Hepatic stellate cell (primary cell): ENCODE data around the gene PSORS1C1.

Source experiments
- DNase-seq: peaks from one replicate; pipeline ENCODE4 v3.0.0; 2011; ENCODE audit warnings: low spot score

PSORS1C1 gene

DNA sequence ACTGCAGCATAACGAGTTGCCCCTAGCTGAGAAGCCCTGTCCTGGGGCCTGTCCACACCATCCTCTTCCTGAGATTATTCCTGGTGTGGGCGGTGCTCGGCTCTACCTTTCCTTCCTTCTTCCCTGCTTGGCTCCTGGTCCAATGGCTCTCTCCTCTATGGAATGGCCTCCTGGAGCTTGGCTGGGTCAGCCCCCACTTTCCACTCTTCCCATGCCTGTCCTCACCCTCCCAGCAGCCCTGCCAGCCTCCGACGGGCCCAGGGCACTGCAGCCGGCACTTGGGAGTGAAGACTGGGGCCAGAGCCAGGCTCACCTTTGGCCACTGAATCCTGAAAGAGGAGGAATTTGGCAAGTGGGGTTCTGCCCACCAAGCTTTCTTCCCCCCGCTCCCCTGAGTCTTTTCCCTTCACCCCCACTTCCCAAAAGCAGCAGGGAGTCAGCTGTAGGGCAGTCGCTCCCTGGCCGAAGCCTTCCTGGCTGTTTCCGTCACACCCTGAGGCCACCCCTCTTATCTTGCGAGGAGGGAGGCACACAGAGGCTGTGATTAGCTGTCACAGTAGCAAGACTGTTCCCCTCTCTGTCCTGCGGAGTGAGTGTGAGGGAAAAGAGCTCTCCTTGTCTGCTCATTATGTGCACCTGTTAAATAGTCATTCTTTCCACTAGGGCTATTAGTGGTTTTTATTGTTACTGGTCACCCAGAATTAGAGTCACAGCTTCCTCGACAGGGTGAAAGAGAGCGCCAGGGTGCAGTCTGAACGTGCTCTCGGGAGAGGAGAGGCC lies 12.0 kb downstream of the PSORS1C1 start:
- DNase-seq: no peak

DNA sequence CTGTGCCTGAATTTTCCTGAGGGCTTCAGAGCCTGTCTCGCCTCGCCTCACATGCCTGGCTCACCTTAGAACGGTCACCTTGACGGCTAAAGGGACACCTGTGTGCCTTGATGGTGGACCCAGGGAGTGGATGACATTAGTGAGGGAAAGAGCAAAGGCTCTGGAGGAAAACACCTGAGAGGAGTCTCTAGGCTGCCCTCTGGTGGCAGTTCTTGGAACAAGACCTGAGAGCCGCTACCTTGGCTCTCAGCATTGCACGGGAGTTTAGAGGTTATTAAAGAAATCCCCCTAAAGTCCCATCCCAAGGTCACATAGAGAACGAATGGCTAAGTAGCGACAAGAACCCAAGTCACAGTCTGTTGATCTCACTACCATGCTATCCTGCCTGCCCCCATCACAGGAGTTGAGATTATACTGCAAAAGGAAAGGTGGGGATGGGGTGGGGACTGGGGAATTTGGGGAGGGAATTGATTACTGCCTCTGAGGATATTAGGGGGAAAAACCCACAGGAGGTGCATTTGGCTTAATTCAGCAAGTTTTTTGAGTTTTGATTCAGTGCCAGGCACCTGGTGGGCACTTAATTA lies 13.6 kb downstream of the PSORS1C1 start:
- DNase-seq: peak; percentile 55

DNA sequence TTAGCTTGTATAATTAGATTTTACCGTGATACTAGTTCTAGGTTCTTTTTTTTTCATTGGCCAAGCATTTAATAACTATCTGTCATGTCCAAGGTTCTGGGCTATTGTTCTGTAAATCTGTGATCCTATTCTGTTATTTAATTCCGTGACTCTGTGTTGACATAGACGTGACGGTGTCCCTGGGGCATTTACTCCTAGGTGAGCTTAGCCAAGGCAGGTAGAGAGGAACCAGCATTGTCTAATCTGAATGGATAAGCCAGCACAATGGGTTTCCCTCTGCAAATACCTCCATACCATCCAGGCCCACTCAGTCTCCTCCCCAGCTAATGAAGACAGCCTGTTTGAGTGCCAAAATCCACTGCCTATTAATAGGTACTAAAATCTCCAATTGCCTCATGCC lies 14.5 kb downstream of the PSORS1C1 start:
- DNase-seq: no peak

DNA sequence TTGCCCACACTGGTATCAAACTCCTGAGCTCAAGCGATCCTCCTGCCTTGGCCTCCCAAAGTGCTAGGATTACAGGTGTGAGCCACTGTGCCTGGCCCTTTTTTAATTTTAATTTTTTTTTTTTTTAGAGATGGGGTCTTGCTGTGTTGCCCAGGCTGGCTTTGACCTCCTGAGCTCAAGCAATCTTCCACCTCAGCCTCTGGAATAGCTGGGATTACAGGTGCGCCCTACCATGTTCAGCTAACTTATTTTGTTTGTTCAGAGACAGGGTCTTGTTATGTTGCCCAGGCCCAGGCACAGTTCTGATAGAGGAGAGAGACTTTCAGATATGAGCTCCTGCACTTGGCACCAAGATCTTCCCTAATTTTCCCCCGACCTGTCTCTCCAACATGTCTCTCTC lies 16.2 kb downstream of the PSORS1C1 start:
- DNase-seq: no peak

DNA sequence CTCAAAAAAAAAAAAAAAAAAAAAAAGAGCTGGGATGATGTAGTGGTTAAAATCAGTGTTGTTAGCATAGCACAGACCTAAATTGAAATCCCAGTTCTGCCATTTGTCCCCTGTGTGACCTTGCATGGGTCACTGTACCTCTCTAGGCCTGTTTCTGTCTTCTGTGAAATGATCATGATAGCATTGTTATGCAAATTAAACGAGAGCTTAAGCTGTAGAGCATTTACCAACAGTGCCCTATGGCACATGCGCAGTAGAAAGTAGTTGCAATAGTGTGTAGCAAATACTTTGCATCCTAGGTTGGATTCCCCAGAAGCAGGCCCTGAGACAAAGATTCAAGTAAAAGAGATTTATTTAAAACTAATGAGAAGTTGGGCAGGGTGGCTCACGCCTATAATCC lies 17.0 kb downstream of the PSORS1C1 start:
- no peak for DNase-seq

DNA sequence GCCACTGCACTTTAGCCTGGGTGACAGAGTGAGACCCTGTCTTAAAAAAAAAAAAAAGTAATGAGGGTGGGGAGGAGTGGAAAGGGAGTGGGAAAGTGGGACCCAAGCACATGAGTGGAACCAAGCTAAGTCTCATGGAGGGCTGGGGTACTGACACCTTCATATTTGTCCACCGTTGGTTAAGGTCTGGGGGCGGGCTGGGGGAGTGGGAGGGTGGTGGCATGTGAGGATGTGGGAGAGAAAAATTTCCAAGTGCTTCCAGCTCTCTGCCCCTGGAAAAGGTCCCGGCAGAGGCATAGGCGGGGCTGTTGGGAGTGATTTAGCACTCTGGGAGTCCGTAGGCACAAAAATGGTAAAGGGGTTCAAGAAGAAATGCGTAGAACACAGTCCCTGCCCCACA lies 18.2 kb downstream of the PSORS1C1 start:
- no peak for DNase-seq

DNA sequence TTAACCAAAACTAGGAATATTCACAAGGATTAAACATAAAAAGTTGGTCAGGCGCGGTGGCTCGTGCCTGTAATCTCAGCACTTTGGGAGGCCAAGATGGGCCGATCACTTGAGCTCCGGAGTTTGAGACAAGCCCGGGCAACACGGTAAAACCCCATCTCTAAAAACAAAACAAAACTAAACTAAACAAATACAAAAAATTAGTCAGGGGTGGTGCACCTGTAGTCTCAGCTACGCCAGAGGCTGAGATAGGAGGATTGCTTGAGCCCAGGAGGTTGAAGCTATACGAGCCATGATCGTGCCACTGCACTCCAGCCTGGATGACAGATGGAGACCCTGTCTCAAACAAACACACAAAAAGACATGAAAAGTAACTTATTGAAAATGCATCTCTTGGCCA lies 21.1 kb downstream of the PSORS1C1 start:
- DNase-seq: no peak

DNA sequence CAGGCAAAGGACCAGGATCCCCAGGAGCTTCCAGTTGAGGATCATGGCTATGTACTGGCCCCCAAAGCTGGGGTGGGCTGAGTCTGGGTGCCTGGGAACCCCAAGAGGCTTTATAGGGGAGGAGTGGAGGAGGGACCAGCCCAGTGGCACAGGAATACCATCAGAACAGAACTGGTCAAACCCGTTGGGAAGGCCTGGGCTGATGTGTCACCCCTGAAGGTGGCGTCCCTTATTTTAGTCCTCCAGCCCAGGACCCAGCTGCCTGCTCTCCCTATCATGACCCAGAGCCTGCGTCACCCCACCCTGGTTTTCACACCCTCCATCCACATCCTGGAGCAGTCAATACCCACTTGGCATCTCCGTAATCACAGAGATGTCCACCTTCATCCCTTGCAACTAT lies 24.4 kb downstream of the PSORS1C1 start, which contains the start of gene PSORS1C2:
TSS of gene PSORS1C2 (minus strand) at position 85 of the 400 bp plus-strand sequence. CDS start at position 45, 40 bp downstream.
- no peak for DNase-seq

DNA sequence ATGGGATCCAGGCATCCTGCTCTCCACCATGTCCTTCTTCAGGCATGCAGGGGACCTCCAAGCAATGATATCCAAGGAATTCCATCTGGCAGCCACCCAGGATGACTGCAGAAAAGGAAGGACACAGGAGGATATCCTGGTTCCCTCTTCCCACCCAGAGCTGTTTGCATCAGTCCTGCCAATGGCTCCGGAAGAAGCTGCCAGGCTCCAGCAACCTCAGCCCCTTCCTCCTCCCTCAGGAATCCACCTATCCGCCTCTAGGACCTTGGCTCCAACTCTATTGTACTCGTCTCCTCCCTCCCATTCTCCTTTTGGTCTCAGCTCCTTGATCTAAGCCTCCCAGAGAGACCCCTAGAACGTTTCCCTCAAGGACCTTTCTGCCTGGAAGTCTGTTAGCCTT lies 25.0 kb downstream of the PSORS1C1 start:
- DNase-seq: peak; percentile 70

DNA sequence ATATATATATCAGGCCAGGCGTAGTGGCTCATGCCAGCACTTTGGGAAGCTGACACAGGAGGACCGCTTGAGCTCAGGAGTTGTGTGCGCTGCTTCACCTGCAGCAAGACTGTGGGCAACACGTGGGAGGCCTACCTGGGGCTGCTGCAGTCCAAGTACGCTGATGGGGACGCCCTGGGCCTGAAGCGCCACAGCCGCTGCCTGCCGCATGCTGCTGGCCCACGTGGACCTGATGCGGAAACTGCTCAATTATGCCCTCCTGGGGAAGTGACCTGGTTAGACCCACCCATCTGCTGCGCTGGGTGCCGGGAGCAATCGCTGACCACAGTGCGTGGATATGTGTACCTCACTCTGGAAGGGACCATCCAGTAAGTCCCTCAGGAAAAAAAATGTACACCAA lies 26.0 kb downstream of the PSORS1C1 start:
- DNase-seq: no peak

DNA sequence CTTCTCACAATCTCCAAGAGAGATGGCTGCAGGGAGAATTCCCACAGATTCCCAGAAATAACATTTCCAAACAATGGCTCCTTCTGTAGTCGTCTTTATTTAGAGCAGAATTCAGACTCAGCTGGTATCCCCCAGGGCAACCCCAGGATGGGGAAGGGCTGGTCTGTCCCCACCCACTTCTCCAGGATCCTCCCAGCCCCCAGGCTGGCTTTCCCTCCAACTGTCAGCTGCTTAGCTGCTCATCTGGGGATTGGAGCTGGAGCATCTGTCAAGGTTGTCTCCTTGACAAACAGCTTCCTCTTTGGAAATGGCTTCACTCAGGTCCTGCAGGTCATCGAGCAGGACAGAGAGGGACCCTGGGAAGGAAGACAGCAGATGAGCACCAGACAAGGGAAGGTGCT lies 27.8 kb downstream of the PSORS1C1 start:
- no peak for DNase-seq

DNA sequence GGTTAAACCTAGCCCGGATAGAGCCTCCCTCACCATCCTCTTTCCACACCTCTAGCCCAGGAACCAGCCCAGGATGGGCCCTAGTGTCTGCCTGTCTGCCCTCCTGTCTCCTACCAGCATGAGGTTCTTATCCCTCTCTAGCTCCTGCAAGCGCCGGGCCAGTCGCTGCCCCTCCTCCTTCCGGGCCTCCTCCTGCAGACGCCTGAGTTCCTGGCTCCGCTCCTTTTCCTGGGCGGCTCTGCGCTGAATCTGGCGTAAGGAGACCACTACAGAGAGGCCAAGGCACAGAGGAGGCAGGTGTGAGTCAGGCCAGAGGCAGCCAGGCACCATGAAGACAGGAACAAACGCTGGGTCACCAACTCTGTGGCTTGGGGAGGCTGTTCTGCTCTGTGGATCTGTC lies 28.5 kb downstream of the PSORS1C1 start:
- peak; percentile 82 for DNase-seq

DNA sequence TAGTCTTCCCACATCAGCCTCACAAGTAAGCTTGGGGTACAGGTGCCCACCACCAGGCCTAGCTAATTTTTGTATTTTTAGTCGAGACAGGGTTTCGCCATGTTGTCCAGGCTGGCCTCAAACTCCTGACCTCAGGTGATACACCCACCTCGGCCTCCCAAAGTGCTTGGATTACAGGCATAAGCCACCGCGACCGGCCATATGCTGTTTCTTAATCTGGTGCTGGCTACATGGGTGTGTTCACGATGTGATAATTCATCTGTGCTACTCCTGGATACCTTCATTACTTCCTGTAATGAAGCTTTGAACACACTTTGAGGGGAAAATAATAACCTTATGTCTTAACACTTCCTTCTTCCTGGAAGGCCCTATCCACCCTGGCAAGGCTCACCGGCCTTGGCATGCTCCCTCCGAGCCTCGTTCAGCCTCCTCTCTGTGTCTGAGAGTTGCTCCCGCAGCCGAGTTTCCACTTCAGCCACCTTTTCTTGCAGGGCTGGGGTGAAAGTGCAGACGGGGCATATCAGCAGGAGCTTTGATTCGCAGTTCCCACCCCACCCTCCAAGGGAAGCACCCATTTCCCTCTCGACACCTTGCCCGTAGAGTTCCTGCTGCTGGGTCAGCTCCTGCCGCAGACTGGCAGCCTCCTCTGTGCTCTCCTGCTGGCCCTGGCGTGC lies 29.8 kb downstream of the PSORS1C1 start:
- DNase-seq: no peak

DNA sequence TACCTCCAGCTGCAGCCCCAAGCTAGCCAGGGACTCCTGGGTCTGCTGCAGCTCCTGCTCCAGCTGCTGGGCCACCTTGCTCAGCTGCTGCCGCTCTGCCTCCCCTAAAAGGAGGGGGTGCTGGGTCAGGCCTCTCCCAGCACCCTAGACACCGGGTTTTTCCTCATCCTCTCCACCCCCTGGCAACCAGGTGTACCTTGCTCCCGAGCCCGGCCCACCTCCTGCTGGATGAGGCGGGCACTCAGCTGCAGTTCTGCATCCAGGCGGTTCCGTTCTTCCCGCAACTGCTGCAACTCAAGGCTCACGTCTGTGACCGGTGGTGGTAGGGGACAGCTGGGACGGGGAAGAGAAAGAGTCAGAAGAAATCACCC lies 30.4 kb downstream of the PSORS1C1 start:
- no peak for DNase-seq

DNA sequence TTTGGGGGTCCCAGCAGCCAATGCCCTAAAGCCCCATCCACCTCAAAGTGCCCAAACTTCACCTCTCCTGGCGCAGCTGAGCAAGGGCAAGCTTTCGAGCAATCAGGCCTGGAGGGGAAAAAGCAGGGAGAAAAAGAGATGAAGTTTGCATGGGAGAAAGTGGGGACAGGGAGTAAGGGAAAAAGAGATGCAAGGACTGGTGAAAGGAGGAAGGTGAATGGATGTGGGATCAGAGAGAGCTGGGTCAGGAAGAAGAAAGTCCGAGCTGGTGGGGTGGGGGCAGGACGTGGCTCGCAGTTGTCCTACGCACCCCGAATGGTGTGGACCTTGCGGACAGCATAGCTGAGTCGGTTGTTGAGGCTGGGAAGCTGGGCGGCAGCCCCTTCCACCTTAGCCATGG lies 30.8 kb downstream of the PSORS1C1 start:
- no peak for DNase-seq

DNA sequence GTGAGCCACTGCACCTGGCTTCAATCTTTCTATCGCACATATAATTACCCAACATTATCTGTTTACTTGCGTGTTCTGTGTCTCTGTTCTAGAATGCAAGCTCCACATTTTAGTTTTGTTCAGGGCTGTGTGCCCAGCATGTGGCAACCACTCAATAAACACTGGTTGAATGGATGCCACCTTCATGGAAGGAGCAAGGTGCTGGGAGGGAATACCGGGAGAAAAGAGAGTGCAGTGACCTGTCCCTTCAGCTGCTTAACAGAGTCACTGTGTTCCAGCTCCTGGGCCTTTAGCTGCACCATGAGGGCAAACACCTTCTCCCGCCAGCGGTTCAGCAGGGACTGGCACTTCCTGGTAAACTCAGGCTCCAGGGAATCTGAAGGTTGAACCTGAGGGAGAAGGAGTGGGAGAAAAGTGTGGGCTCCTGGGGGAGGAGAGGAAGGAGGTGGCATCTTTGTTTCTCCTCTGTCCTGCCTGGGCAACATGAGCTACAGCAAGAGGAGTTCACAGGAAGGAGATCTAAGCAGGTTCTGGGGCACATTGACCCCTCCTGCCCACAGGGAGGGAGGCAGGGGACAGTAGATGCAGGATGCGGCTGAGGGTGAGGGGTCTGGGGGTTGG lies 35.3 kb downstream of the PSORS1C1 start:
- DNase-seq: no peak

DNA sequence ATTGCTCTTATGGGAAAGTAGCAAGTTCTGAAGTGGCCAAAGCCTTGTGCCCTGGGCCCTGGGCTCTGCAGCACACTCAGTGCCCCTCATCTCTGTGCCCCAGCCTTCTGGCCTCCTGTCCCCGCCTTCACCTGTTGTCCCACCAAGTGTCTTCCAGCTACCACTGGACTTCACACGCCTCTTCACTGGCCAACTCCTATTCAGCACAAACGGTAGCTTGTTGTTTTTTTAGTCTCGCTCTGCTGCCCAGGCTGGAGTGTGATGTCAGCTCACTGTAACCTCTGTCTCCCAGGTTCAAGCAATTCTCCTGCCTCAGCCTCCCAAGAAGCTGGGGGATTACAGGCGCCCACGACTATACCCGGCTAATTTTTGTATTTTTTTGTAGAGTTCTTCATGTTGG lies 38.2 kb downstream of the PSORS1C1 start:
- DNase-seq: no peak

DNA sequence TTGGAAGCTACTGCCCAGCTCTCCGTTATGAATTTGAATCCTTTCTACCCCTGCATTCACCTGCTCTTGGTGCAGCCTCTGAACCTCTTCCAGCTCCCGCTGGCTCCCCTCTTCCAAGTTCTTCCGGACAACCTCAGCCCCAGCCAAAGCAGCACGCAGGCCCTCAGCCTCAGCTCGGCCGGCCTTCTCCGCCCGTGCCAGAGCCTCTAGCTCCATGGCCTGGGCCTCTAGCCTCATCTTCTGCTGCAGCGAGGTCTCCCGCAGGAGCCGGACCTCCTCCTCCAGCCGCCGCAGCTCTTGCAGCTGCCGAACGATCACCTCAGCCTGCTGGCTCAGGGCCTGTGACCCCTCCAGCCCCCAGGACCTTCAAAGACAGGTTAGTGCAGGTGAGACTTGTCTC lies 39.8 kb downstream of the PSORS1C1 start:
- no peak for DNase-seq

DNA sequence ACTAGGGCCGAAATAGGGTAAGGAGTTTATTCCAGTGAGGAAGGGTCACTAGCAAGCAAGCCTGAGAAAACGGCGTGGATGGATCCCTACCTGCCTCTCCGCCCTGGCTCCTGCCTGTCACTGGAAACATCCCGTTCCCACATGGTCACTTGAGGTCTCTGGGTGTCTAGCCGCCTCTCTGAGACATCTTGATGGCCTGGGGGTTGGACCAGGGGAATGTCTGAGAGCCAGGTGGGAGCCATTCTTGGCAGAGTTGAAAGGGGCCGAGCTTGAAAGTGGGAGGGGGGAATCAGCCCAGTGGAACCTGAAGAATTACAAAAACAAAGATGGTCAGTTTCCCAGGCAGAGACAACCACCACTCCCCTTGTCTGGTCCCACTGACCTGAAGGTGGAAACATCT lies 42.0 kb downstream of the PSORS1C1 start:
- no peak for DNase-seq

DNA sequence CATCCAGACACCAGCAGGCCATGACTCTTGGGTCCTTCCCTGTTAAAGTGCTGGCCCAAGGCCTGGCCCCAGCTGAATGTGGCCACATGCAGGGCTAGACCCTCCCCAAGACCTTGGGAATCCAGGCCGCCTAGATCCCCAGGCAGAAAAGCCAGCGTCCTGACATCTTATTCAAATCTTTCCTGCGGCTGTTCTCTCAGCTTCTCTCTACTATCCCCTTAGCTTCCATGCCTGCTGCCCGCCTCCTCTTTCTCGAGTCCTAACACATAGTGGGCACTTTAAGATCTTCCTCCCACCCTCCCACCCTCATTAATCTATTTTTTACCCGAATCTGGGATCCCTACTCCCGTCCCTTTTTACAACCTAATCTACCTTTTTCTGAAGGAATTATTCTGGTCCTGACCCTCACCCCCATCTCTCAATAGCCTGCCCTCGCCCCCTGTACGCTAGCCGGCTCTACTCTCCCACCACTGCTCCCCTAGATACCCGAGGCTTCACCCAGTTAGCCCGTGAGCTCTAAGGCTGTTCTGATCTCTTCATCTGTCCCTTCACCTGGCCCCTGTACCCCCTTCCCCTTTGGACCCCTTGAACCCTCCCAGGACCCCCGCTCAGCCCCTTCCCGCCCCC lies 43.0 kb downstream of the PSORS1C1 start, which contains the start of gene CCHCR1:
TSS of gene CCHCR1 (minus strand) at position 290 of the 627 bp plus-strand sequence. CDS start at position 88, 202 bp downstream.
- DNase-seq: no peak

DNA sequence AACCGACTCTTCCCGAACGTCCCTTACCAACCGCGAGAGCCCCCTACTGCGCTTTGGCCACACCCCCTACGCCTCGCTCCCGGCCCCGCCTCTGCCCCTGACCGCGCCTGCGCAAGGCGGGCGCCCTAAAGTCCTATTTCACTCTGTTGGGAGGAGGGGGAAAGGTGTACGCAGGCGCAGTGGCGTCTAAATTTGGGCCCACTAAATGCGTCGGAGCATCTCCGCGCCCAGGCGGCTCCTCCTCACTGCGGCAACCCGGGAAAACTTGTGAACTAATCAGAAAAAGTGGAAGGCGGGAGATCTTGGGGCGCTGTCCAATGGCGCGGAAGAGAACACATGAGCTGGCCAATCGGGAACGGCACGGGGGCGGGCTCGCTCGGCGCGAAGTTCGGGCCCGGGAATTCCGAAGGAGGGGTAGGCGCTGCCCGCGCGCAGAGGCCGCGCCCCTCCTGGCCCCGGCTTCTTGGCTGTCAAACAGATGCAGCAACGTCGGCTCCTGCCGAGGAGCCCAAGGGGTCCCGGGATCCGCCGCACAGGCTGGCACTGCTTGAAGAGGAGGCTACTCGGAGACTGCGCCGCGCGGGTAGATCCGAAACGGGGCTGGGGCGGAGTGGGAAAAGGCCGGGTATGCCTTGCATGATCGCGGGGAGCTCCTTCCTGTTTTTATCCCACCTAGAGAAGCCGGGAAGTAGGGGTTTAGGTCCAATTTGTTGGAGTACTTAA lies 43.7 kb downstream of the PSORS1C1 start, which contains the start of gene TCF19:
TSS of gene TCF19 (plus strand) at position 450 of the 723 bp plus-strand sequence. CDS start 881 bp downstream, outside the sequence.
- peak; percentile 100 for DNase-seq
